Gastrocnemius medialis (tissue), 4 donors: ENCODE measurements around the gene MYO18B.

Source experiments
- POLR2A ChIP-seq, 2 donors: fragments of 450-650 bp; IDR thresholded peaks; one replicate each; pipeline ENCODE4 v1.6.1; 2017; ENCODE audit warnings: antibody characterized with exemption in 2 of 2, mild to moderate bottlenecking in 2 of 2, moderate library complexity in 2 of 2
- TF ChIP-seq, protein P1 (sequence below), 5 experiments: fragments of 450-650 bp in 3 of 5; fragments of 200-600 bp in 2 of 5; sonication (generic) in 2 of 5; IDR thresholded peaks in 4 of 5; conservative IDR thresholded peaks in 1 of 5; 1 replicate in 4 of 5; 2 replicates in 1 of 5; pipeline ENCODE4 v1.5.1; 2016 to 2019; ENCODE audit warnings: antibody characterized with exemption in 5 of 5, mild to moderate bottlenecking in 3 of 5, moderate library complexity in 3 of 5

DNA sequence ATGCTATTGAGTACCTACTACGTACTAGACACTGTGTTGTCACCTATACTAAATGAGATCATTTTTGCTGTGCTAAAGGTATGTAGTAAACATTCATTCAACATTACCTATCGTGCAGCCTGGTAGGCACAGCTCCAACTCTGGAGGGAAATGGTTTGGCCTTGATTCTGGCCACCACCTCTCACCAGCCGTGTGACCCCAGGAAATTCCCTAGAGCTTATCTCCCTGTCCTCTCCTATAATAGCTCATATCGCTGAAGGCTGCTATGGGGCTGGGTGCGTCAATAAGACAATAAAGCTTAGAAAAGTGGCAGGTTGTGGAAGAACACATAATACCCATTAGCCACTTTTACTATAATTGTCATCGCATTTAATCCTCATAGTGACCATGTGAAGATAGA lies 107.5 kb downstream of the MYO18B start:
- TF ChIP-seq, protein P1, sequence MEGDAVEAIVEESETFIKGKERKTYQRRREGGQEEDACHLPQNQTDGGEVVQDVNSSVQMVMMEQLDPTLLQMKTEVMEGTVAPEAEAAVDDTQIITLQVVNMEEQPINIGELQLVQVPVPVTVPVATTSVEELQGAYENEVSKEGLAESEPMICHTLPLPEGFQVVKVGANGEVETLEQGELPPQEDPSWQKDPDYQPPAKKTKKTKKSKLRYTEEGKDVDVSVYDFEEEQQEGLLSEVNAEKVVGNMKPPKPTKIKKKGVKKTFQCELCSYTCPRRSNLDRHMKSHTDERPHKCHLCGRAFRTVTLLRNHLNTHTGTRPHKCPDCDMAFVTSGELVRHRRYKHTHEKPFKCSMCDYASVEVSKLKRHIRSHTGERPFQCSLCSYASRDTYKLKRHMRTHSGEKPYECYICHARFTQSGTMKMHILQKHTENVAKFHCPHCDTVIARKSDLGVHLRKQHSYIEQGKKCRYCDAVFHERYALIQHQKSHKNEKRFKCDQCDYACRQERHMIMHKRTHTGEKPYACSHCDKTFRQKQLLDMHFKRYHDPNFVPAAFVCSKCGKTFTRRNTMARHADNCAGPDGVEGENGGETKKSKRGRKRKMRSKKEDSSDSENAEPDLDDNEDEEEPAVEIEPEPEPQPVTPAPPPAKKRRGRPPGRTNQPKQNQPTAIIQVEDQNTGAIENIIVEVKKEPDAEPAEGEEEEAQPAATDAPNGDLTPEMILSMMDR (IDR thresholded peaks at IDR 0.05 in 4 of 5, conservative IDR thresholded peaks at IDR 0.05 in 1 of 5): no peak
- TF ChIP-seq POLR2A (IDR thresholded peaks at IDR 0.05): no peak
